Astrocyte of the cerebellum (primary cell): Measurements from ENCODE around the gene MFSD6.
A peak's percentile ranks its signal among the peaks of the same experiment; 100 is the strongest.

ENCODE experiments used
- DNase-seq: peaks from one replicate; pipeline ENCODE4 v3.0.0-alpha.2; 2011; ENCODE audit warnings: low read depth
- H3K4me3 ChIP-seq: 2 replicates; pipeline ENCODE4 v1.5.1; 2011; ENCODE audit warnings: mild to moderate bottlenecking, low read depth, low read length, moderate library complexity
- in situ Hi-C: cut with HindIII; loops from 2 replicates; pipeline ENCODE4 v1.10.0; 2017; ENCODE audit warnings: low sequenced_read_pairs
- TF ChIP-seq, protein P1 (sequence below): IDR thresholded peaks from 2 replicates; pipeline ENCODE4 v1.5.1; 2012; ENCODE audit warnings: low read length, low read depth, moderate library complexity, mild to moderate bottlenecking; ENCODE audit errors: missing control alignments

MFSD6 gene

DNA sequence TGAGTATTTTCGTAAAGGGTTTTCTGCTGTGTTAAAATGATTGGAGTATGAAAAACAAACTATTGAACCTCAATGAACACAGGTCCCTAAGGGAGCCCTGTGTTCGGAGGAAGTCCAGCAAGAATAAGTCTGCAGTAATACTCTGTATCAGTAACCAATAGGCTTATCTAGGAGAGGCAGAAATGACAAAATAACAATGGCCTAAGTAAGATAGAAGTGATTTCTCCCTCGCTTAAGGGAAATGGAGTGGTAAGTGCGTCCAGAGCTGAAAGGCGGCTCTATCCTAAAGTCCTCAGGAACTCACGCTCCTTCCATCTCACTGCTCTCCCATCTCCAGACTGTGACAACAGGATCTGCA, 29.3 kb upstream of the MFSD6 start:
- H3K4me3 ChIP-seq: no peak overlapping the region
- in situ Hi-C loops: no loop called here
- TF ChIP-seq, protein P1, sequence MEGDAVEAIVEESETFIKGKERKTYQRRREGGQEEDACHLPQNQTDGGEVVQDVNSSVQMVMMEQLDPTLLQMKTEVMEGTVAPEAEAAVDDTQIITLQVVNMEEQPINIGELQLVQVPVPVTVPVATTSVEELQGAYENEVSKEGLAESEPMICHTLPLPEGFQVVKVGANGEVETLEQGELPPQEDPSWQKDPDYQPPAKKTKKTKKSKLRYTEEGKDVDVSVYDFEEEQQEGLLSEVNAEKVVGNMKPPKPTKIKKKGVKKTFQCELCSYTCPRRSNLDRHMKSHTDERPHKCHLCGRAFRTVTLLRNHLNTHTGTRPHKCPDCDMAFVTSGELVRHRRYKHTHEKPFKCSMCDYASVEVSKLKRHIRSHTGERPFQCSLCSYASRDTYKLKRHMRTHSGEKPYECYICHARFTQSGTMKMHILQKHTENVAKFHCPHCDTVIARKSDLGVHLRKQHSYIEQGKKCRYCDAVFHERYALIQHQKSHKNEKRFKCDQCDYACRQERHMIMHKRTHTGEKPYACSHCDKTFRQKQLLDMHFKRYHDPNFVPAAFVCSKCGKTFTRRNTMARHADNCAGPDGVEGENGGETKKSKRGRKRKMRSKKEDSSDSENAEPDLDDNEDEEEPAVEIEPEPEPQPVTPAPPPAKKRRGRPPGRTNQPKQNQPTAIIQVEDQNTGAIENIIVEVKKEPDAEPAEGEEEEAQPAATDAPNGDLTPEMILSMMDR: no peak
- DNase-seq: no peak

GRCh38 chr2:190379249-190379964, 28.7 kb upstream of the MFSD6 start:
- no peak for DNase-seq

DNA sequence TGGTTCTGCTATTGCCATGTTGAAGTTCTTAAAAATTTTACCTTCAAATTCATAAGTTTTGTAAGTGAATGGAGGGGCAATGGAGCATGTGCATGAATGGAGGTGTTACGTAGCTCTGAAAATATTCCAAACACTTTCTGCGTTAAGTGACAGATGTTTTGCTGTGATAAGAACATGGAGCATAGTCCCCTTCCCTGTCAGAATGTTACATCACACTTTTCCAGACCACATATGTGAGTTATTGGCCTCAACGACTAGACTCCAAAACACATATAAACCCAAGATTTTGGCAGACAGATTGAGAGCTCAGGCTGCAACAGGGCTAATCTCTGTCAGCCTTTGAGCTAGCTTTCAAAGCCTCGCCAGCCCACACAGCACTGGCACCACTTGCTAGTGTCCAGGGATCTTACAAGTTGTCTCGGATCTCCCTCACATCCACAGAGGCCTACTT, 27.2 kb upstream of the MFSD6 start:
- H3K4me3 ChIP-seq: no peak overlapping the region
- DNase-seq: no peak
- TF ChIP-seq, protein P1: no peak
- in situ Hi-C loops: no loop called here

More at GRCh38 chr2:190379249-190379964, 28.7 kb upstream of the MFSD6 start:
- in situ Hi-C loops: no loop called here
- TF ChIP-seq, protein P1: no peak
- H3K4me3 ChIP-seq: no peak overlapping the region

DNA sequence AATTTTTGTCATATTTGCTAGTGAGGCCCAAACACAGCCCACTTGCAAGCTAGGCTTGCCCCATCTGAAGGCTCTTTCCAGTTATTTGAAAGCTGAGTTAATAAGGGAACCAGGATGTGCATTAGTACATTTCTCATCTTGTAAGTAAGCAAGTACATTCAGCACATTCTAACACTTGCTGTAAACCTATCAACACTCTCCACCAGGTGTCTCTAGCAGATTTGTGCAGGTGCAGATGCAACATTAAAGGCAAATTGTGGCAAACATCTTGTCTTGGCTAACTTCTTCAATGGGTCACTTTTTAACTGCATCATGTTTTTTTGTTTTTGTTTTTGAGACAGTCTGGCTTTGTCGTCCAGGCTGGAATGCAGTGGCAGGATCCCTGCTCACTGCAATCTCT, 25.3 kb upstream of the MFSD6 start:
- TF ChIP-seq, protein P1: peak; percentile 49
- in situ Hi-C loops: no loop called here
- H3K4me3 ChIP-seq: no peak overlapping the region
- DNase-seq: peak; percentile 48

GRCh38 chr2:190387422-190387821, 20.7 kb upstream of the MFSD6 start:
- no peak for DNase-seq
- no peak overlapping the region for H3K4me3 ChIP-seq
- in situ Hi-C loops: no loop called here
- TF ChIP-seq, protein P1: no peak

GRCh38 chr2:190396271-190396670, 11.9 kb upstream of the MFSD6 start:
- TF ChIP-seq, protein P1: no peak
- in situ Hi-C loops: no loop called here
- no peak overlapping the region for H3K4me3 ChIP-seq
- no peak for DNase-seq
